ENCODE data around the gene ZNF662. TPM values are rescaled to one million over a fixed set of nuclear protein-coding genes. Genes with fewer than 3 reads are reported as not detected.

The ZNF662 gene
- polyA plus RNA-seq = 23.4 TPM
- long read RNA-seq, donor 1 = 0 reads
- long read RNA-seq, donor 2 = 0 reads
- long read RNA-seq, donor 3 = 0 reads
- long read RNA-seq, donor 4 = 0 reads
- long read RNA-seq, donor 5 = 0 reads
- long read RNA-seq, donor 6 = 0 reads
- long read RNA-seq, donor 7 = 0 reads
- long read RNA-seq, donor 8 = 0 reads
- long read RNA-seq, donor 9, partial matches to known transcripts = 0 of 1 reads
- long read RNA-seq, donor 9, other reads (novel, unspliced or antisense) = 0 of 1 reads
- long read RNA-seq, donor 10 = 0 reads
- long read RNA-seq, donor 11 = 0 reads

DNA sequence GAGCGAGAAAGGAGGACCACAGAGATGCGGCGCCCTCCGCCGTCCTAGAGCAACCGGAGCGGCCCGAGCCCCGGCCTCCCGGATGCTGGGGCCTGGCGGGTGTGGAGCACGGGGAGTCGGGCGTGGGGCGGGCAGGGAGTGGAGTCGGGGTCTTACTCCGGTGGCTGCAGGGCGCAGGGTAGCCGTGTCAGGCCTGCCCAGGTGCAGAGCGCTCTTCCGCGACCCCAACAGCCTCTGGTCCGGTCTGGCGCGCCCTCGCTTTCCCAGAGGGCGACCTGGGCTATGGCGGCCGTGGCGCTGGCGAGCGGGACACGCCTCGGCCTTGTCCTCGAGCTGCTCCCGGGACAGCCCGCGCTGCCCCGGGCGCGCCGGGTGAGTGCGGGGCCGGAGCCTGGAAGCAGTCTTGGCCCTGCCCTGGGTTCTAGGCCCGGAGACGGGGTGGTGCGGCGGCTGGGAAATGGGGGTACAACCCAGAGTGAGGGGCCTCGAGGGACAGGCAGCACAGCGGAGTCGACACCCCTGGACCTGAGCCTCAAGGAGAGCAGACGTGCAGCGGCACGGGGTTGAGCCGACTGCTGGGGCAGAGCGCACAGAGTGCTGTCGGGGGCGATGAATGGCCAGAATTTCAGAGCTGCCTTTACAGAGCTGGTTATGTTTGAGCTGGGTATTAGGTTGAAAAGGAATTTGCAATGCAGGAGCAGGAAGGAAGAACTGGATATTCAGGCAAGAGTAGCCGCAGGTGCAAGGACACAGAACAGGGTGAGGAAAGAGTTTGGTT lies at the start of gene ZNF662:
ZNF662 (plus strand) TSS at position 73 of the 778 bp plus-strand sequence. CDS start 1,973 bp downstream, outside the sequence.
- Histone ChIP-seq H3K4me1 (ENCODE audit: control insufficient read depth, insufficient read depth, low read length) (peaks cover 9% of the 10 kb centered on the region), H3K36me3 (ENCODE audit: control insufficient read depth, insufficient read depth, low read length) (peaks cover 23% of the 10 kb centered on the region), H3K4me3 (ENCODE audit: low read length) (peak within 1 kb of the TSS; percentile 67), H3K9me3 (ENCODE audit: control insufficient read depth, low read depth, low read length) (peaks cover 13% of the 10 kb centered on the region), H3K27ac (ENCODE audit: low read length) (peak within 1 kb of the TSS; percentile 37), H3K27me3 (ENCODE audit: control insufficient read depth, insufficient read depth, low read length) (no peaks in the 10 kb centered on the region)
- 6% methylated on average over 3 of the region's 59 CpGs for WGBS (ENCODE audit: insufficient coverage, low lambda C conversion rate)
- DNase-seq = peak; percentile 42 to 83

DNA sequence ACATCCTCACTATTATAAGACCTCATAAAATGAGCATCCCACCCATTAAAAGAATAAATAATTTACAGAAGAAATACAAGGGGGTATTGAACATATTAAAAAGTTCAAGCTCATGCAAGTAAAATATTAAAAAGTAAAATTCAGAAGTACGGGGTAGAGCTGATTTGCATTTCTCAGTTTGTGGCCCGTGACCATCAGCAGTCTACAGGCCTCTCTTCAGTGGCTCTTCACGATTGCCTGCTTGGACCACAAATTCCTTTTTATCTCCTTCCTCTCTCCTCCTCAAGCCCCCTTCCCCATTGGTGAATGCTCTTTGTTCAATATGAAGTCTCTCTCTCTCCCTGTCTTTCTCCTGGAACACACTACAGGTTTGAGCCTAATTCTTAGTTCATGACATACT lies 49.4 kb upstream of the ZNF662 start:
- Histone ChIP-seq H3K4me1 (ENCODE audit: control insufficient read depth, insufficient read depth, low read length) (peaks cover 7% of the 10 kb centered on the region), H3K36me3 (ENCODE audit: control insufficient read depth, insufficient read depth, low read length) (no peaks in the 10 kb centered on the region), H3K27ac (ENCODE audit: low read length) (no peak overlapping the region), H3K9me3 (ENCODE audit: control insufficient read depth, low read depth, low read length) (no peaks in the 10 kb centered on the region), H3K4me3 (ENCODE audit: low read length) (no peak overlapping the region), H3K27me3 (ENCODE audit: control insufficient read depth, insufficient read depth, low read length) (no peaks in the 10 kb centered on the region)
- no CpG with 5 or more reads among the region's 3 CpGs for WGBS (ENCODE audit: insufficient coverage, low lambda C conversion rate)
- no peak for DNase-seq

DNA sequence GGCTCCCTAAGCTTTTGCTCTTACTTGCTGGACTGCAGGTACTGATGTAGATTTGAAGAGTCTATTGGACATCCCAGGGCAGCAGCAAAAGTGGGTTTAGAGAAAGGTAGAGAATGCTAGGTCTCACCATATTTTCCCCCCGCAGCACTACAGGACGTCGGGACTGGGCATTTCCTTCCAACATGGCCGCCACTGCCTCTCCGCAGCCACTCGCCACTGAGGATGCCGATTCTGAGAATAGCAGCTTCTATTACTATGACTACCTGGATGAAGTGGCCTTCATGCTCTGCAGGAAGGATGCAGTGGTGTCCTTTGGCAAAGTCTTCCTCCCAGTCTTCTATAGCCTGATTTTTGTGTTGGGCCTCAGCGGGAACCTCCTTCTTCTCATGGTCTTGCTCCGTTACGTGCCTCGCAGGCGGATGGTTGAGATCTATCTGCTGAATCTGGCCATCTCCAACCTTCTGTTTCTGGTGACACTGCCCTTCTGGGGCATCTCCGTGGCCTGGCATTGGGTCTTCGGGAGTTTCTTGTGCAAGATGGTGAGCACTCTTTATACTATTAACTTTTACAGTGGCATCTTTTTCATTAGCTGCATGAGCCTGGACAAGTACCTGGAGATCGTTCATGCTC lies 41.5 kb upstream of the ZNF662 start:
- no peak overlapping the region for H3K4me3 ChIP-seq (ENCODE audit: low read length)
- H3K9me3 ChIP-seq (ENCODE audit: control insufficient read depth, low read depth, low read length) = no peaks in the 10 kb centered on the region
- H3K4me1 ChIP-seq (ENCODE audit: control insufficient read depth, insufficient read depth, low read length) = no peaks in the 10 kb centered on the region
- H3K27me3 ChIP-seq (ENCODE audit: control insufficient read depth, insufficient read depth, low read length) = no peaks in the 10 kb centered on the region
- DNase-seq = no peak
- H3K27ac ChIP-seq (ENCODE audit: low read length) = no peak overlapping the region
- no peaks in the 10 kb centered on the region for H3K36me3 ChIP-seq (ENCODE audit: control insufficient read depth, insufficient read depth, low read length)
- no CpG with 5 or more reads among the region's 15 CpGs for WGBS (ENCODE audit: insufficient coverage, low lambda C conversion rate)

DNA sequence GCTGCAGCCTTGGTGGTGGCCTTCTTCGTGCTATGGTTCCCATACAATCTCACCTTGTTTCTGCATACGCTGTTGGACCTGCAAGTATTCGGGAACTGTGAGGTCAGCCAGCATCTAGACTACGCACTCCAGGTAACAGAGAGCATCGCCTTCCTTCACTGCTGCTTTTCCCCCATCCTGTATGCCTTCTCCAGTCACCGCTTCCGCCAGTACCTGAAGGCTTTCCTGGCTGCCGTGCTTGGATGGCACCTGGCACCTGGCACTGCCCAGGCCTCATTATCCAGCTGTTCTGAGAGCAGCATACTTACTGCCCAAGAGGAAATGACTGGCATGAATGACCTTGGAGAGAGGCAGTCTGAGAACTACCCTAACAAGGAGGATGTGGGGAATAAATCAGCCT lies 40.7 kb upstream of the ZNF662 start:
- WGBS (ENCODE audit: insufficient coverage, low lambda C conversion rate) = no CpG with 5 or more reads among the region's 8 CpGs

DNA sequence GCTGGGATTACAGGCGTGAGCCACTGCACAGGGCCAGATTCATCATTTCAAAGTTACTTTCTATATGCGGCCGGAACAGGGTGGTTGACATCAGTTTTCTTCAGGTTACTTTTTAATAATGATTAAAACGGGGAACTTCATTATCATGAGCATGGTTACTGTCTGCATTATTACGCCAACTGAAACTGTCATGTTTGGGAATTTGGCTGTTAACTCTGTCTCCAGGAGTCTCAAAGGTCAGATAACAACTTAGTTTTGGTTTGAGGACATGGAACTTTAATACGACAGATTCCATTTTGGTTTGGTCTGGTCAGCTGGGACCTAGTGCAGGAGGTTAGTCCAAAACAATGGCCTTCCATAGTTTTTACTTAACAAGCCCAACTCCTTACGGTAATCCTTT lies 38.8 kb upstream of the ZNF662 start:
- Histone ChIP-seq H3K27ac (ENCODE audit: low read length) (no peak overlapping the region), H3K4me3 (ENCODE audit: low read length) (no peak overlapping the region), H3K4me1 (ENCODE audit: control insufficient read depth, insufficient read depth, low read length) (no peaks in the 10 kb centered on the region), H3K9me3 (ENCODE audit: control insufficient read depth, low read depth, low read length) (no peaks in the 10 kb centered on the region), H3K36me3 (ENCODE audit: control insufficient read depth, insufficient read depth, low read length) (no peaks in the 10 kb centered on the region), H3K27me3 (ENCODE audit: control insufficient read depth, insufficient read depth, low read length) (no peaks in the 10 kb centered on the region)
- no peak for DNase-seq
- WGBS (ENCODE audit: insufficient coverage, low lambda C conversion rate) = 80% methylated on average over 1 of the region's 7 CpGs

More for the DNA sequence above, 40.7 kb upstream of the ZNF662 start:
- Histone ChIP-seq H3K9me3 (ENCODE audit: control insufficient read depth, low read depth, low read length) (no peaks in the 10 kb centered on the region), H3K36me3 (ENCODE audit: control insufficient read depth, insufficient read depth, low read length) (no peaks in the 10 kb centered on the region), H3K27ac (ENCODE audit: low read length) (no peak overlapping the region), H3K27me3 (ENCODE audit: control insufficient read depth, insufficient read depth, low read length) (no peaks in the 10 kb centered on the region), H3K4me3 (ENCODE audit: low read length) (no peak overlapping the region), H3K4me1 (ENCODE audit: control insufficient read depth, insufficient read depth, low read length) (no peaks in the 10 kb centered on the region)
- no peak for DNase-seq

DNA sequence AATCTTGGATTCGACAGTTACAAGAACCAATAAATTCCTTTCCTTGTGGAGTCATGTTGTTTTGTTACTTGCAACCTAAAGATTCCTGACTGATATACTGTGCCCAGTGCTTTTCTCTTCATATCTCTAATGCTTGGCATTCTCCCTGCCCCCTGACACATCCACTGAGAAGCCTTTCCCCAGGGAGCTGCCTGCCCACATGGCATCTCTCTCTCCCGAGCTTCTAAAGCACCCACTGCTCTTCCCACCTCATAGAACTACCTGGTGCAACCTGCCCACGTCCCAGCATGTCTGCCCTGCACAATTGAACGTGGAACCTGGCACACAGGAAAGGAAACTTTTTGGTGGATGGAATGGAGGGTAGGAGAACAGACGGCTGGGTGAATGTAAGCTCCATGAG lies 37.1 kb upstream of the ZNF662 start:
- no peak for DNase-seq
- no CpG with 5 or more reads among the region's 5 CpGs for WGBS (ENCODE audit: insufficient coverage, low lambda C conversion rate)
- Histone ChIP-seq H3K4me1 (ENCODE audit: control insufficient read depth, insufficient read depth, low read length) (no peaks in the 10 kb centered on the region), H3K36me3 (ENCODE audit: control insufficient read depth, insufficient read depth, low read length) (no peaks in the 10 kb centered on the region), H3K4me3 (ENCODE audit: low read length) (no peak overlapping the region), H3K27ac (ENCODE audit: low read length) (no peak overlapping the region), H3K27me3 (ENCODE audit: control insufficient read depth, insufficient read depth, low read length) (no peaks in the 10 kb centered on the region), H3K9me3 (ENCODE audit: control insufficient read depth, low read depth, low read length) (no peaks in the 10 kb centered on the region)

DNA sequence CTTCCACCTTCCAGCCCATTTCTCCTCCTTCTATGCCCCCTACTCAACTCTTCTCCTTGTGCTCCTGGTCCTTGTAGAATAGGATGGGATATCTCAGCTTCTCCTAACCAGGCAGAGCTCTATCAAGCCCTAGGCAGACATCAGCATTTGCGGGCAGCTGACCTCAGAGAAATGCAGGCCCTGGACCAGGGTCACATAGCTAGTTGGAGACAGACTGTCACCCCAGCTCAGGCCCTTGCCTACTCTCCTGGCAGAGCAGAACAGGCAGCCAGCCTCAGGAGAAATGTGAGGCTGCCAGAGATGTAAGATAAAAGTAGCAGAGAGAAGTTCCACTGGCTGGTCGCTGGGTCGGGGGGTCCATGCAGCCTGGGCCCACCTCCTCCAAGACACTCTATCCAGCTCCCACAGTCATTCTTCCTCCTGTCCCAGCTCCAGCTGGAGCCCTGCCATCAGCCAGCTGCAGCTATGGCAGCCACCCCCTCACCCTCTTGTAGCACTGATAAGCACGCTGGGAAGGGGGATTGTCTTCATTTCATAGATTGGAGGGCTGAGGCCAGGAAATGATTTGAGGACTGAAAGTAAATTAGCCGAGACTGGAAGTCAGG lies 34.2 kb upstream of the ZNF662 start:
- no peak overlapping the region for H3K4me3 ChIP-seq (ENCODE audit: low read length)
- no peak overlapping the region for H3K27ac ChIP-seq (ENCODE audit: low read length)
- no CpG with 5 or more reads among the region's 5 CpGs for WGBS (ENCODE audit: insufficient coverage, low lambda C conversion rate)
- no peaks in the 10 kb centered on the region for H3K9me3 ChIP-seq (ENCODE audit: control insufficient read depth, low read depth, low read length)
- H3K36me3 ChIP-seq (ENCODE audit: control insufficient read depth, insufficient read depth, low read length) = no peaks in the 10 kb centered on the region
- H3K27me3 ChIP-seq (ENCODE audit: control insufficient read depth, insufficient read depth, low read length) = no peaks in the 10 kb centered on the region
- no peak for DNase-seq
- no peaks in the 10 kb centered on the region for H3K4me1 ChIP-seq (ENCODE audit: control insufficient read depth, insufficient read depth, low read length)

DNA sequence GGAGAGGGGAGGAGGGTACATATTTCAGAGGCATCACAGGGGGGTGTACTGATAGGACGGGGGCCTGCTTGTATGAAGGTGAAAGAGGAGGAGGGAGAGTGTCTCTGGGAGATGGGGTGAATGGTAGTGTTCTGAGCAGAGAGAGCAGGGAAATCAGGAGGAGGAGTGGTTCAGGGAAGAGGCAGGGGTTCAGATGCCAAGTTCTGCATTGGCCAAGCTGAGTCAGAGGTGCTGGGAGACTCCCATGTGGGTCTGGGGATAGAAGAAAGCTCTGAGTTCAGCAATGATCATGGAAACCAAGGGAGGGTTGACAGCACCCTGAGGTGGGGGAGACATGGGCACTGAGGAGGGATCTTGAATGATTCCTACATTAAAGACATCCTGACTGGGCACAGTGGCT lies 33.2 kb upstream of the ZNF662 start:
- WGBS (ENCODE audit: insufficient coverage, low lambda C conversion rate) = 83% methylated on average over 1 of the region's 1 CpG
- H3K4me1 ChIP-seq (ENCODE audit: control insufficient read depth, insufficient read depth, low read length) = no peaks in the 10 kb centered on the region
- no peaks in the 10 kb centered on the region for H3K36me3 ChIP-seq (ENCODE audit: control insufficient read depth, insufficient read depth, low read length)
- H3K27me3 ChIP-seq (ENCODE audit: control insufficient read depth, insufficient read depth, low read length) = no peaks in the 10 kb centered on the region
- no peaks in the 10 kb centered on the region for H3K9me3 ChIP-seq (ENCODE audit: control insufficient read depth, low read depth, low read length)
- DNase-seq = no peak
- no peak overlapping the region for H3K4me3 ChIP-seq (ENCODE audit: low read length)
- no peak overlapping the region for H3K27ac ChIP-seq (ENCODE audit: low read length)

DNA sequence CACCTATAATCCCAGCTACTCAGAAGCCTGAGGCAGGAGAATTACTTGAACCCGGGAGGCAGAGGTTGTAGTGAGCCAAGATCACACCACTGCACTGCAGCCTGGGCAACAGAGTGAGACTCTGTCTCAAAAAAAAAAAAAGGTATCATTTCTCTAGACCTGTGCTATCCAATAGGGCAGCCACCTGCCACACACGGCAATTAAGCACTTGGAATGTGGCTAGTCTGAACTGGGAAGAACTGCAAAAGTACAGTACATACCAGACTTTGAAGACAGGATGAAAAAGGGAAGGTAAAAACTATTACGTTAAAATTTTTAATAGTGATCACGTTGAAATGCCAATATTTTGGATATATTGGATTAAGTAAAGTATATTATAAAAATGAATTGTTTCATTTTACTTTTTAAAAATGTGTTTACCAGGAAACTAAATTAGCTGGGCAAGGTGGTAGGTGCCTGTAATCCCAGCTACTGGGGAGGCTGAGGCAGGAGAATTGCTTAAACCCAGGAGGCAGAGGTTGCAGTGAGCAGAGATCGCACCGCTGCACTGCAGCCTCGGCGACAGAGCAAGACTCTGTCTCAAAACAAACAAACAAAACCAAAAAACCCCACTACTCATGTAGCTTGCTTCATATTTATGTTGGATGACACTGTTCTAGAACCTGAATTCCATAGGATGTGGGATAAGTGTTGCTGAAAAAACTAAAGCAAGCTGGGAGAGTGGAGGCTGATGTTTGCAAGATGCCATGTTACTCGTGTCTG lies 32.5 kb upstream of the ZNF662 start:
- no peaks in the 10 kb centered on the region for H3K9me3 ChIP-seq (ENCODE audit: control insufficient read depth, low read depth, low read length)
- H3K4me3 ChIP-seq (ENCODE audit: low read length) = no peak overlapping the region
- H3K36me3 ChIP-seq (ENCODE audit: control insufficient read depth, insufficient read depth, low read length) = no peaks in the 10 kb centered on the region
- H3K27ac ChIP-seq (ENCODE audit: low read length) = no peak overlapping the region
- DNase-seq = no peak
- 95% methylated on average over 2 of the region's 9 CpGs for WGBS (ENCODE audit: insufficient coverage, low lambda C conversion rate)
- H3K4me1 ChIP-seq (ENCODE audit: control insufficient read depth, insufficient read depth, low read length) = no peaks in the 10 kb centered on the region
- H3K27me3 ChIP-seq (ENCODE audit: control insufficient read depth, insufficient read depth, low read length) = no peaks in the 10 kb centered on the region

DNA sequence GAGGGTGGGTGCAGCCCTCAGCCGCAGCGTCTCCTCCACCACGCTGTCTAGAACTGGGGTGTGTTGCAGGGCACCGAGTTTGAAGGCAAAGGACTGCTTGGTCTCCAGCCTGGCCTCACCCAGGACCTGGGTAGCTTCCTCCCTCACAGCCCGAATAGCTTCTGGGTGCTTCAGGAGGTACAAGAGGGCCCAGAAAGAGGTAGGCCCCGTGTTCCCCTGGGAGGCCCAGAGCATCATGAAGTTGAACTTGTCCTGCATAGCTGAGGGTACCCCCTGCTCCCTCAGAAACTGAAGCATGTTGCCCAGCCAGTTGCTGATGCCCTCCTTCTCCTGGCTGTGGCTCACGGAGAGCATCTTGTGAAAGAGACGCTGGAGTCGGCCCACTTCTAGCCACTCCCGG lies 31.2 kb upstream of the ZNF662 start:
- 100% methylated on average over 3 of the region's 10 CpGs for WGBS (ENCODE audit: insufficient coverage, low lambda C conversion rate)
- Histone ChIP-seq H3K27ac (ENCODE audit: low read length) (no peak overlapping the region), H3K36me3 (ENCODE audit: control insufficient read depth, insufficient read depth, low read length) (no peaks in the 10 kb centered on the region), H3K4me3 (ENCODE audit: low read length) (no peak overlapping the region), H3K4me1 (ENCODE audit: control insufficient read depth, insufficient read depth, low read length) (no peaks in the 10 kb centered on the region), H3K27me3 (ENCODE audit: control insufficient read depth, insufficient read depth, low read length) (no peaks in the 10 kb centered on the region), H3K9me3 (ENCODE audit: control insufficient read depth, low read depth, low read length) (no peaks in the 10 kb centered on the region)
- no peak for DNase-seq
